SU-DHL-6 (cell line): ENCODE data around the gene KLK13.

Experiments used
- CTCF ChIP-seq: fragments of 200-600 bp; sonication (generic); IDR thresholded peaks from one replicate; pipeline ENCODE4 v1.5.1; 2017; ENCODE audit warnings: antibody characterized with exemption, mild to moderate bottlenecking, low read length, moderate library complexity; ENCODE audit not compliant: insufficient read depth, poor library complexity, severe bottlenecking
- EZH2phosphoT487 ChIP-seq: fragments of 200-600 bp; sonication (generic), shearing (Covaris generic); conservative IDR thresholded peaks from 2 replicates; pipeline ENCODE4 v1.6.1; 2018; ENCODE audit warnings: mild to moderate bottlenecking, antibody characterized with exemption, low read length, moderate library complexity, mixed read lengths

- TF ChIP-seq CTCF: no peak
- no peak for TF ChIP-seq EZH2phosphoT487
Measured at GRCh38 chr19:51027873-51028272, 37.0 kb downstream of the KLK13 start.
